Liver (tissue), 9 donors: Measurements from ENCODE around the gene COL7A1. TPM values are rescaled to one million over a fixed set of nuclear protein-coding genes. Genes with fewer than 3 reads are reported as not detected.

Experiments used
- DNase-seq: peaks from one replicate; pipeline ENCODE4 v3.0.0-alpha.2; 2017; ENCODE audit warnings: low spot score
- H3K27ac ChIP-seq, 2 donors: one replicate each; pipeline ENCODE4 v1.7.0; 2013; ENCODE audit warnings: inconsistent platforms in 2 of 2, low read length in 2 of 2, control low read depth in 1 of 2, low read depth in 1 of 2, mild to moderate bottlenecking in 1 of 2
- H3K27me3 ChIP-seq, 4 donors: one replicate each; pipeline versions ENCODE4 v1.6.1 to v1.7.0; 2013; ENCODE audit warnings: low read length in 3 of 4, inconsistent platforms in 1 of 4, mild to moderate bottlenecking in 1 of 4, moderate library complexity in 1 of 4; ENCODE audit not compliant: control insufficient read depth in 4 of 4, insufficient read depth in 4 of 4
- H3K36me3 ChIP-seq, 4 donors: one replicate each; pipeline versions ENCODE4 v1.6.1 to v1.7.0; 2013; ENCODE audit warnings: low read length in 3 of 4, mild to moderate bottlenecking in 3 of 4, low read depth in 1 of 4, moderate library complexity in 1 of 4; ENCODE audit not compliant: control insufficient read depth in 4 of 4, insufficient read depth in 3 of 4
- H3K4me1 ChIP-seq, 4 donors: one replicate each; pipeline versions ENCODE4 v1.6.1 to v1.7.0; 2013; ENCODE audit warnings: low read length in 3 of 4, mild to moderate bottlenecking in 3 of 4, moderate library complexity in 1 of 4; ENCODE audit not compliant: control insufficient read depth in 4 of 4, insufficient read depth in 4 of 4
- H3K4me3 ChIP-seq, 3 donors: one replicate each; pipeline versions ENCODE4 v1.6.1 to v1.7.0; 2013; ENCODE audit warnings: low read length in 3 of 3, control low read depth in 1 of 3, low read depth in 1 of 3, mild to moderate bottlenecking in 1 of 3
- H3K9ac ChIP-seq, 2 donors: one replicate each; pipeline ENCODE4 v1.7.0; 2013; ENCODE audit warnings: low read length in 2 of 2, mild to moderate bottlenecking in 2 of 2, moderate library complexity in 2 of 2, control low read depth in 1 of 2, low read depth in 1 of 2
- H3K9me3 ChIP-seq, 4 donors: one replicate each; pipeline versions ENCODE4 v1.6.1 to v1.7.0; 2013; ENCODE audit warnings: low read length in 3 of 4; ENCODE audit not compliant: control insufficient read depth in 4 of 4
- EGR1 ChIP-seq, 2 donors: IDR thresholded peaks; 2 replicates each; pipeline ENCODE4 v1.6.1; 2016 to 2018; ENCODE audit warnings: antibody characterized with exemption in 2 of 2, low read depth in 2 of 2
- FOXA1 ChIP-seq: IDR thresholded peaks from 2 replicates; pipeline ENCODE4 v1.6.1; 2016; ENCODE audit warnings: antibody characterized with exemption
- FOXA2 ChIP-seq: IDR thresholded peaks from 2 replicates; pipeline ENCODE4 v1.6.1; 2016; ENCODE audit warnings: antibody characterized with exemption
- GABPA ChIP-seq, 2 donors: IDR thresholded peaks in 1 of 2; conservative IDR thresholded peaks in 1 of 2; 2 replicates each; pipeline ENCODE4 v1.6.1; 2016; ENCODE audit warnings: antibody characterized with exemption in 2 of 2, mild to moderate bottlenecking in 1 of 2, moderate library complexity in 1 of 2
- HNF4G ChIP-seq: IDR thresholded peaks from 2 replicates; pipeline ENCODE4 v1.6.1; 2016; ENCODE audit warnings: antibody characterized with exemption
- JUND ChIP-seq, 2 donors: IDR thresholded peaks; 2 replicates each; pipeline ENCODE4 v1.6.1; 2016; ENCODE audit warnings: antibody characterized with exemption in 2 of 2
- NR2F2 ChIP-seq: IDR thresholded peaks from 2 replicates; pipeline ENCODE4 v1.6.1; 2016; ENCODE audit warnings: antibody characterized with exemption
- TAF1 ChIP-seq: conservative IDR thresholded peaks from 2 replicates; pipeline ENCODE4 v1.6.1; 2016; ENCODE audit warnings: antibody characterized with exemption, mild to moderate bottlenecking
- YY1 ChIP-seq: IDR thresholded peaks from 2 replicates; pipeline ENCODE4 v1.6.1; 2016; ENCODE audit warnings: antibody characterized with exemption, mild to moderate bottlenecking
- WGBS: extraction: QIAGEN DNeasy Blood & Tissue Kit; methylation state at CpG from one replicate; pipeline ENCODE4 v1.1.7; 2013; 5-methylcytosine and 5-hydroxymethylcytosine counted together
- polyA plus RNA-seq, 2 donors: library from polyadenylated mRNA; stranded (reverse) in 1 of 2; unstranded in 1 of 2; fragments of 200-250 nt in 1 of 2; fragments of >200 nt in 1 of 2; fragmentation: Nextera tagmentation in 1 of 2; extraction: Ambion mirVana in 1 of 2; gene quantifications; one replicate each; pipeline versions ENCODE4 v1.2.1 to v1.2.3, GENCODE V29; 2013 to 2015
- total RNA-seq, 2 donors: library from RNA; depleted of rRNA; stranded (reverse); fragments of >200 nt; gene quantifications; one replicate each; pipeline ENCODE4 v1.2.3, GENCODE V29; 2014
- TF ChIP-seq, protein P1 (sequence below): fragments of 150-350 bp; IDR thresholded peaks from 2 replicates; pipeline ENCODE4 v1.5.1; 2017; ENCODE audit warnings: improper control_type of control experiment, low read depth, low read length; ENCODE audit not compliant: missing input control
- TF ChIP-seq, protein P2 (sequence below): IDR thresholded peaks from 2 replicates; pipeline ENCODE4 v1.6.1; 2016; ENCODE audit warnings: antibody characterized with exemption
- TF ChIP-seq, protein P3 (sequence below): IDR thresholded peaks from 2 replicates; pipeline ENCODE4 v1.6.1; 2016; ENCODE audit warnings: antibody characterized with exemption
- donor health status: healthy.
- donor health status: healthy.
- donor health status: healthy.
- donor health status: healthy.
- donor health status: healthy.

The COL7A1 gene
- total and polyA plus RNA-seq, 4 donors: 0.24 to 0.84 (median 0.40) TPM

DNA sequence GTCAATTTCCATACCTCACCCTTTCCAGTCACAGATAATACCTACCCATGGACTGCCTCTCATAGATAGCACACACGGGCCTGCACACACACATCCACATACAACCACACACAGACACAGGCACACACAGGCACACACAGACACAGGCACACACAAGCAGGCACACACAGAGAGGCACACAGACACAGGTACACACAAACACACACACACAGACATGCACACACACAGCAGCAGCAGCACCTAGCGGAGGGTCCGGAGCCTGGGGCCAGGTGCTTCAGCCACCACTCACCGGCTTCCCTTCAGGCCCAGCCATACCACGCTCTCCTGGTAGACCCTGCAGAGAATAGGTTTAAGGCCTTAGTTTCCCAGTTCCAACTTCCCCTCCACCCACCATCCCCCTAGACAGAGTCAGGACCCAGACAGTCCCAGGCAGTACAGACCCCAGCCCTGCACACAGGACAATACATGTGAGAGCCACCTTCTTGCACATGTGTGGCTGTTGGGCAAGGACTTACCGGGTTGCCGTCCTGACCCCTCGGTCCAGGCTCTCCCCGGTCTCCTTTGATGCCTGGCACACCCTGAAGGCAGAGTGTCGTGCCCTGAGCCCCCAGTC, 21.1 kb downstream of the COL7A1 start:
- Histone ChIP-seq H3K4me1 (no peaks in the 10 kb centered on the region), H3K9ac (no peak overlapping the region), H3K4me3 (no peak overlapping the region), H3K27me3 (no peaks in the 10 kb centered on the region), H3K36me3 (no peaks in the 10 kb centered on the region), H3K27ac (no peak overlapping the region), H3K9me3 (no peaks in the 10 kb centered on the region)
- 96% methylated on average over 10 of the region's 10 CpGs for WGBS
- no peak for DNase-seq
- TF ChIP-seq GABPA (IDR thresholded peaks at IDR 0.05 in 1 of 2, conservative IDR thresholded peaks at IDR 0.05 in 1 of 2): no peak
- TF ChIP-seq TAF1: no peak
- TF ChIP-seq, protein P1, sequence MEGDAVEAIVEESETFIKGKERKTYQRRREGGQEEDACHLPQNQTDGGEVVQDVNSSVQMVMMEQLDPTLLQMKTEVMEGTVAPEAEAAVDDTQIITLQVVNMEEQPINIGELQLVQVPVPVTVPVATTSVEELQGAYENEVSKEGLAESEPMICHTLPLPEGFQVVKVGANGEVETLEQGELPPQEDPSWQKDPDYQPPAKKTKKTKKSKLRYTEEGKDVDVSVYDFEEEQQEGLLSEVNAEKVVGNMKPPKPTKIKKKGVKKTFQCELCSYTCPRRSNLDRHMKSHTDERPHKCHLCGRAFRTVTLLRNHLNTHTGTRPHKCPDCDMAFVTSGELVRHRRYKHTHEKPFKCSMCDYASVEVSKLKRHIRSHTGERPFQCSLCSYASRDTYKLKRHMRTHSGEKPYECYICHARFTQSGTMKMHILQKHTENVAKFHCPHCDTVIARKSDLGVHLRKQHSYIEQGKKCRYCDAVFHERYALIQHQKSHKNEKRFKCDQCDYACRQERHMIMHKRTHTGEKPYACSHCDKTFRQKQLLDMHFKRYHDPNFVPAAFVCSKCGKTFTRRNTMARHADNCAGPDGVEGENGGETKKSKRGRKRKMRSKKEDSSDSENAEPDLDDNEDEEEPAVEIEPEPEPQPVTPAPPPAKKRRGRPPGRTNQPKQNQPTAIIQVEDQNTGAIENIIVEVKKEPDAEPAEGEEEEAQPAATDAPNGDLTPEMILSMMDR: no peak

DNA sequence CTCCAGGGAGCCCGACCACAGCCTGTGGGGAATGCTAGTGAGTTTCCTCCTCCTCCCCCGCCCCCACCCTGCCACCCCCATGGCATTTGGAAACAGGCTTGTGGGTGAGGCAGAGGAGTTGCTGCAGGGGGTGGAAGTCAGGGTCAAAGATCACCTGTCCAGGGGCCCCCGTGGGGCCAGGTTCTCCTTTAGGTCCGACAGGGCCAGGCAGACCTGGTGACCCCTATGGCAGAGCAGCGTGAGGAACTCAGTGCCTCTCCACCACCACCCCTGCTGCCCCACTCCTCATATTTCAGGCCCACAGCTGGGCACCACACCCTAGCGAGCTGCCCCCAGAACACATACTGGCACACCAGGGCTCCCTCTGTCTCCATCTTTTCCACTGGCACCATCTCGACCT, 22.6 kb downstream of the COL7A1 start:
- WGBS: 89% methylated on average over 7 of the region's 7 CpGs
- Histone ChIP-seq H3K4me3 (no peak overlapping the region), H3K9me3 (no peaks in the 10 kb centered on the region), H3K36me3 (no peaks in the 10 kb centered on the region), H3K27ac (no peak overlapping the region), H3K27me3 (no peaks in the 10 kb centered on the region), H3K9ac (no peak overlapping the region), H3K4me1 (no peaks in the 10 kb centered on the region)
- TF ChIP-seq NR2F2 (no peak), FOXA2 (no peak), YY1 (no peak), EGR1 (IDR thresholded peaks at IDR 0.05; ENCODE audit: low read depth in 2 of 2) (no peak), GABPA (IDR thresholded peaks at IDR 0.05 in 1 of 2, conservative IDR thresholded peaks at IDR 0.05 in 1 of 2) (no peak), HNF4G (no peak), JUND (IDR thresholded peaks at IDR 0.05) (no peak), TAF1 (no peak), FOXA1 (no peak)
- TF ChIP-seq, protein P2, sequence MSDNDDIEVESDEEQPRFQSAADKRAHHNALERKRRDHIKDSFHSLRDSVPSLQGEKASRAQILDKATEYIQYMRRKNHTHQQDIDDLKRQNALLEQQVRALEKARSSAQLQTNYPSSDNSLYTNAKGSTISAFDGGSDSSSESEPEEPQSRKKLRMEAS: no peak
- TF ChIP-seq, protein P3, sequence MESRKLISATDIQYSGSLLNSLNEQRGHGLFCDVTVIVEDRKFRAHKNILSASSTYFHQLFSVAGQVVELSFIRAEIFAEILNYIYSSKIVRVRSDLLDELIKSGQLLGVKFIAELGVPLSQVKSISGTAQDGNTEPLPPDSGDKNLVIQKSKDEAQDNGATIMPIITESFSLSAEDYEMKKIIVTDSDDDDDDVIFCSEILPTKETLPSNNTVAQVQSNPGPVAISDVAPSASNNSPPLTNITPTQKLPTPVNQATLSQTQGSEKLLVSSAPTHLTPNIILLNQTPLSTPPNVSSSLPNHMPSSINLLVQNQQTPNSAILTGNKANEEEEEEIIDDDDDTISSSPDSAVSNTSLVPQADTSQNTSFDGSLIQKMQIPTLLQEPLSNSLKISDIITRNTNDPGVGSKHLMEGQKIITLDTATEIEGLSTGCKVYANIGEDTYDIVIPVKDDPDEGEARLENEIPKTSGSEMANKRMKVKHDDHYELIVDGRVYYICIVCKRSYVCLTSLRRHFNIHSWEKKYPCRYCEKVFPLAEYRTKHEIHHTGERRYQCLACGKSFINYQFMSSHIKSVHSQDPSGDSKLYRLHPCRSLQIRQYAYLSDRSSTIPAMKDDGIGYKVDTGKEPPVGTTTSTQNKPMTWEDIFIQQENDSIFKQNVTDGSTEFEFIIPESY: no peak
- TF ChIP-seq, protein P1: no peak
- no peak for DNase-seq
